Superior temporal gyrus (tissue), 1 donor: ENCODE data around the gene LRMDA.

ENCODE experiments used
- DNase-seq: peaks from one replicate; pipeline ENCODE4 v3.0.0-alpha.2; 2016; ENCODE audit errors: extremely low spot score

Gene LRMDA

DNA sequence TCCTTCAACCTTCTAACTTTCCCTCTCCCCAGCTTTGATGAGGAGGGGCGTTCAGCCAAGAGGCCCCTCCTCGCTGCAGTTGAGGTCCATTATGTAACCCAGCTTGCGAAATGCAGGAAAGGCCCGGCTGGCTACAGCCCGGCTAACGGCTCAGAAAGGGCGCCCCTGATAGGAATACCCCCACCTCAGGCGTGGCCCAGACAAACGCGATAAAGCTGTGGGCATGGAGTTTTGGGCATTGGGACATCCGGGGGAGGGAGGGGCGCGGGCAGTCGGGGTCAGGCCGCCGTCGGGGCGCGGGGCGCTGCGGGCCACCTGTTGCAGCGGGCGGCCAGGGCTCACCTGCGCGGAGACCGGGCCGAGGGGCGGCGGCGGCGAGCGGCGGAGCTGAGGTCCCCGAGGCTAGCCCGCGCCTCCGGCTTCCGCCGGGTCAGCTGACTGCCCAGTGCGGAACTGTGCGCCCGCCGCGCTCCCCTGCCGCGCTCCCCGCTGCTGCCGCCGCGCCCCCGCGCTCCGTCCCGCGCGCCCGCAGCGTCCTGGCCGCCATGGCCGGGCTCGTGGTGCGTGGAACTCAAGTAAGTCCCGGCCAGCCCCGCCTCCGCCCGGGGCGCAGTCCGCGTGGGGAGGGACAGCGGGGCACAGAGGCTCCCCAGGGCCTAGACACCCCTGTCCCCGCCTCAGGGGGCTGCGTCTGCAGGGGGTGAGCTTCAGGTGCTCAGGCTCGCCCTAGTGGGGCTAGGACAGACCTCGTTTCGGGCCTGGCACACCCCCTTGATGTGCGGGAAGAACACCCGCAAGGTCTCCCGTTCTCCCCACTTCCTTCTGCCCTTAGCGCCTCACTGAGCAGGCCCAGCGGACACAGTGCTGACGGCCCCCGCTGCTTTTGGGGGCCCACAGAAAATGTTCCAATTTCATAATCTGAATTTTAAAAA lies at the start of gene LRMDA:
LRMDA (plus strand) TSS at position 445 of the 932 bp plus-strand sequence.
- DNase-seq = no peak

DNA sequence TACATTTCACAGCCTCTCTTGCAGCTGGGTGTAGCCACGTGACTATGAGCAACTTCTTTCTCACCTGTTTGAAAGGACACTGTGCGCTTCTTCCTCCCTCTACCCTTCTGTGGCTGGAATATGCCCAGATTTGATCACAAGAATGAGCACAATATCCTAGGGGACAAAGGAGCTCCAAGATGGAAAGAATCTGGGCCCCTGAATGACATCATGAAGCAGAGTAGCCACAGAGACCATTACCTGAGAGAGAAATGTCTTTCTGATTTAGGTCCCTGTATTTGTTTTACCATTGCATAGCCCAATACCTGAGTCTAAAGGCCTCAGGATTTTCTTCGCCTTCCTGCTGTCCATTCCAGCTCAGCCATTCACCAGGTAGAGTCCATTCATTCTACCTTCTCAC lies 45.3 kb upstream of the LRMDA start:
- no peak for DNase-seq

GRCh38 chr10:75388082-75388481 lies 43.3 kb upstream of the LRMDA start:
- DNase-seq = no peak

DNA sequence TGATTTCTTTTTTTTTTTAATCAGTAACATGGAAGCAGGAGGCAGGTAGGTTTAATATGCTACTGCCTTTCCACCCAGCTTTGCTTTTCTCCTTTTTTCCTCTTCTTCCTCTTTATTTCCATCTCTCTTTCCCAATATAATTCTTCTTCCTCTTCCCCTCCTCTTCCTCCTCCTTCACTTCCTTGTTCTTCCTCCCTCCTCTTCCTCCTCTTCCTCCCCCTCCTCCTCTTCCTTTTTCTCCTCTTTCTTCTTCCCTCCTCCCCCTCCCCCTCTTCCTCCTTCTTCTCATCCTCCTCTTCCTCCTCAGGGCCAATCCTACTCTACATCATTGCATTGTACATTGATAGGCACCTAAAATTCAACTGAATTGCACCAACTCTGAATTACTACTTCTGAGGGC lies 41.2 kb upstream of the LRMDA start:
- DNase-seq = no peak

- DNase-seq = no peak
These were observed 39.2 kb upstream of the LRMDA start for GRCh38 chr10:75392271-75392670.

GRCh38 chr10:75392744-75393143 lies 38.7 kb upstream of the LRMDA start:
- DNase-seq = no peak

DNA sequence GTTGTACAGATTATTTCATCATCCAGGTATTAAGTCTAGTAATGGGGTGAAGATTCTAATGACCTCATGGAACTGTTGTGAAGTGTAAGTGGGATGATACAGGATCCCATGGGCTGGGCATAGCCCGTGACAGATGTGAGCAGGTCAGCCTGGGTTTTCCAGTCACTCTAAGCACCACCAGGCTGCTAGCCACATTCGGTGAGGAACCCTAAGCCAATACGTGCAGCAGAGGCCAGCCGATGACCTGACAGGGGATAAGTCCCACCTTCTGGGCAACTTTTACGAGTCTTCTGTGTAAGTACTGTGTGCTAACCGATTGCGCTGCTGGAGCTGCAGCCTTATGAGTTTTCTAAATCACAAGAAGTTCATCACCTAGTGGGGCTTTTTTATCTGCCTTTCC lies 37.2 kb upstream of the LRMDA start:
- DNase-seq = no peak

- no peak for DNase-seq
These were observed 36.1 kb upstream of the LRMDA start for GRCh38 chr10:75395066-75395931.

- DNase-seq = no peak
These were observed 35.3 kb upstream of the LRMDA start for GRCh38 chr10:75395932-75396630.

DNA sequence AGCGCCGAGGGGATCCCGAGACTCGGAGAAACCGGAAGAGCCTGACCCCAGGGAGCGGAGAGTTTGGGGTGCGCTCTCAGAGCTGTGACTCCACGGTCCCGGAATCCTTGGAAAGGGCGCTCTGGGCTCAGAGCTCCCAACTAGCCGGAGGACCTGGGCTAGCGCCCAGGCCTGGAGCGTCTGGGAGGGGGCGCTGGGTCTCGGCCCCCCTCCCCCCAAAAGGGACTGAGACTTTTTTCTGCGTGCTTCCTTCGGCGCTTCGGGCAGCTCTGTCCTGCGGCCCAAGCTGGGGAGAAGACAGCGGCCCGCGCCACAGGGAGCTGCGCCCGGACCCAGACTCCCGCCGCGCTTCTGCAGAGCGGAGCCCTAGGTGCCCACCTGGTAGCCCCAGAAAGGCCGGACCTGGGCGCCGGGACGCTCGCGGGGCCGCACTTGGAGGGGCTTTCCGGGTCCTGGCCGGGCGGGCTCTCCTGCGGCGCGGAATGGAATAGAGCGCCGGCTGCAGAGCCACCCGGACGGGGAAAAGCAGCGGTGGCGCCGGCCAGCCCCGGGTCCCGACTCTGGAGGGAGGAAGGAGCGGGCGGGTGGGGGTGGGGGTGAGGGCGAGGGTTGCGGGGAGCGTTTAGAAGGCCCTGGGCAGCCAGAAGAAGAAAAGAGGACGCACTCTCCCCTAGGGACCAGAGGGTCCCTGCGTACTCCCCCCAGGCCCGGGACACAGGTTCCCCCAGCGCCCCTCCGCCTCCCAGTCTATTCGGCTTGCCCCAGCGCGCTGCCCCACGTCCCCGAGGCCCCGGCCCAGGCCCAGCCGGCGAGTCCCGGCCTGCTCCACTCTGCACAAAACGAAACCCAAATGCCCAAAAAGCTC lies 34.6 kb upstream of the LRMDA start:
- no peak for DNase-seq

DNA sequence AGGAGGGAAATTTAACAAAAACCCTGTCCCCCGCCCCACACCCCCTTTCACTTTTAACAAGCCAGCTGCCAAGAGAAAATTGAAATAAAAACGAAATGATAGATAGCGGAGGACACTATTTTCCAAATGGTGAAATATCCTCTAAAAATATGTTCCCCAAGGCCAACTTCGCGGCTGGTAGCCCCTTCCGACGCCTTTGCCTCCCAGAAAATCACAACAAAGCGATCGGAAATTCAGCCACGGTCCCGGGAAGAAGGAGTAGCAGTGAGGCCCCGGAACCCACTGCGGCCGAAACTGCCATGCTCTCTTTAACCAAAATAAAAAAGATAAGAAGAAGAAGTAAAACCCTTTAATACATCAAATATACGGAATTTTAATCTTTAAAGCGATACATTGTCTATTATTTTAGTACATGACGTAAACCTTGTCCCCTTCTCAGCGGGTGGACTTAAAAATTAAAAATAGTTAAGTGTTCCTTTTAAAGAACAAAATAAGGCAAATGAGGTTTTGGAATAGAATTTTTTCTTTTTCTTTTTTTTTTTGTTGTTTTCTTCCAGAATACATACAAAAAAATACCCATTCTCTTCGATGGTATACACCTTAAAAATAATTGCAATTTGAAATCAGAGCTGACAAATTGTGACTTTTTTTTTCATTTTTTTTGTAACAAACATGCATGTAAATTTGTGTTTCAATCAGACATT lies 33.8 kb upstream of the LRMDA start:
- DNase-seq = no peak

DNA sequence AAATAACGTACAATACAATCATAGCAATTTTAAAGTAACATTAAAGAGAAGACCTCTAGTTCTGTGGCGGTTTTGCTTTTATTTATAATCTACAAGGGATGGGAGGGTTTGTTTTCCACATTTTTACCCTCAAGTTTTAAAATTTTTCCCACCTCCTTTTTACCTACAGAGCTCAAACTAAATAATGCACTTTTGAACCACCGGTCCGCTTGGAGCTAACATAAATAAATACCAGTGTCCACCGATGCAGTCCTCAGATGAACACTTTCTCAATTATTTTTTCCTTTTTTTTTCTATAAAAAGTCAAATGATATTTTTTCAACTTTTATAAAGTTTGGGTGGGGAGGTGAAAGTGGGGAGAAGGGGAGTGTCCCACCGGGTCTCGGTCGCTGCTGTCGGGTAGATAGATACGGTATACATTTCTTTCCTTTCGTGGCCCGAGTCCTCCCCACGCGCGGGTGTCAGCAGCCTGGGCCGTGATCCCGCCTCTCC lies 33.2 kb upstream of the LRMDA start:
- no peak for DNase-seq

DNA sequence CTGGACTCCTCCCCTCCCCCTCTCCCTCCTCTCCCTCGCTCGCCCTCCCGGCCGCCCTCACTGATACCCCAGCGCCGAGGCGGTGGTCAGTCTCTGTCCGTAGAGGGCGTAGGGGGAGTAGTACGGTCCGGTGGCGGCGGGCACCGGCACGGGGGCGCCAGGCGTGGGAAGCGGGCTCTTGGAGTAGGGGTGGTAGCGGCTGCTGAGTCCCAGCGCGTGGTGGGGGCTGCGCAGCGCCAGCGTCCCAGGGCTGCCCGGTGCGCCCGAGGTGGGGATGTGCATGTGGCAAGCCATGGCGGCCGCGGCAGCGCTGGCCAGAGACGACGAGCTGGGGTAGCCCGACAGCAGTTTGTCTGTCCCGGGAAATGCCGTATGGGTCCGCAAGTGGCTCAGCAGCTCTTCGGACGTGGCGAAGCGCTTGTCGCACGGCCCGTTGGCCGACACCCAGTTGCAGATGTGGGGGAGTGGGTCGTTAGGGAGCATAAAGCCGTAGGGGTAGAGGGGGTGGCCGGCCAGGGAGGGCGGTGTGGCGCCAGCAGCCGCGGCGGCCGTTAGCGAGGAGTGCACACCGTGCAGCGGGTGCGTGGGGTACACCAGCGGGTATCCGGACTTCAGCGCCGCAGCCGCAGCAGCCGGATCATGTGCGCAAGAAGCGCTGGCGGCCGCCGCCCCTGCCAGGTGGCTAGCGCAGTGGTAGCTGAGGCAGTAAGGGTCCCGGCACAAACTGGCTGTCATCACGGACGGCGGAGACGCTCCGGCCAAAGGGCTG lies 32.5 kb upstream of the LRMDA start:
- no peak for DNase-seq

GRCh38 chr10:75399461-75400162 lies 31.8 kb upstream of the LRMDA start:
- peak; percentile 60 for DNase-seq

DNA sequence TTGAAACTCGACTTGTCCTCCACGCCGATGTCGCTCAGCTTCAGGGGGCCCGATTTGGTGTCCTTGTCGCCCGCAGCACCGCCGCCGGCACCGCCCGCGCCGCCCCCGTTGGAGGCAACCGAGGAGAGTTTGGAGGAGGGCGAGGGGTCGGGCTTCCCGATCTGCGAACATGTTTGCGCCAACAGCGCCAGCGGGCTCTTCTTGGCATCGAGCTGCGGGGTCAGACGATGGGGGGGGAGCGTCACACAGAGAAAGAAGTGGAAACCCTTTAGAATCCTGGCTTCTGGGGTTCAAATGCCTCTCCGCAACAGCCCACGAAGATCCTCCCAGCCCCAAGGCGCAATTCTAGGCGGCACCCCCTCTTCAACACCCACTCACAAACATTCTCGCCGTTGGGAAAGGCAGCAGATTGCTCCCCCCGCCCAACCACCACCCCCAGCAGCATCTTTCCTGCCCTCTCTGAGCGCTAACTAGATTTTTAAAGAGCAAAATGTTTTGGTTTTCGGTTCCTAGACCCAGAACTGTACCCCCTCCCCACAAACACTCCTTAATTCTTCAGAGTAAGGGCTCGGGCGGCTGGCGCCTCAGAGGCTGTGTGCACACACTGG lies 31.2 kb upstream of the LRMDA start:
- no peak for DNase-seq

- DNase-seq = no peak
These were observed 30.5 kb upstream of the LRMDA start for GRCh38 chr10:75400771-75401568.
